K562 (cell line): ENCODE results near the gene PCF11. TPM values are rescaled to one million over a fixed set of nuclear protein-coding genes. Genes with fewer than 3 reads are reported as not detected.
A peak's percentile ranks its signal among the peaks of the same experiment; 100 is the strongest.

ENCODE experiments used
- ATAC-seq: fragments of 200-7000 bp; cut with Tn5 transposase; 3 replicates; pipeline ENCODE4 v1.9.1; 2020; ENCODE audit warnings: moderate library complexity
- BruUV-seq: library from RNA; stranded (reverse); fragments of 400-500 nt; replicated peaks from 2 replicates; lab custom pipeline; 2021; lab: Mats Ljungman, UMichigan
- CTCF ChIA-PET: fragments of 300-600 bp; formaldehyde crosslinking; extraction: SDS; loops from one replicate; lab custom pipeline; 2021; ENCODE audit warnings: low intra/inter-chr PET ratio; lab: Yijun Ruan, JAX
- POLR2A ChIA-PET: fragments of 300-600, 350-650 bp; sonication (Branson Sonifier 250); formaldehyde crosslinking; extraction: SDS; loops from one replicate; lab custom pipeline; 2021; ENCODE audit warnings: antibody characterized with exemption, inconsistent platforms; lab: Yijun Ruan, JAX
- DNase-seq, 4 experiments: peaks; one replicate each; pipeline versions ENCODE4 v3.0.0 to v3.0.0-alpha.2; 2011 to 2018; ENCODE audit warnings: low spot score in 3 of 4, mixed read lengths in 3 of 4; ENCODE audit errors: extremely low read depth in 1 of 4
- FAIRE-seq: peaks from 2 replicates; lab custom pipeline; 2011; peaks lifted over from hg19 to GRCh38; lab: Jason Lieb, UNC
- H2AFZ ChIP-seq: 2 replicates; pipeline ENCODE4 v1.6.0; 2011; ENCODE audit warnings: low read depth, low read length, control low read depth, inconsistent platforms
- H3K27ac ChIP-seq: fragments of 200-600 bp; 3 replicates; pipeline ENCODE4 v1.8.0; 2011; ENCODE audit warnings: low read depth, mild to moderate bottlenecking, control low read depth, inconsistent platforms, low read length, moderate library complexity, mixed read lengths; ENCODE audit errors: extremely low read depth
- H3K27me3 ChIP-seq, 2 experiments: fragments of 300-600 bp in 1 of 2; 2 replicates in 1 of 2; 3 replicates in 1 of 2; pipeline versions ENCODE4 v1.6.0 to v1.8.0; 2011; ENCODE audit warnings: inconsistent platforms in 2 of 2, low read length in 2 of 2, mild to moderate bottlenecking in 1 of 2, mixed read lengths in 1 of 2, moderate library complexity in 1 of 2; ENCODE audit not compliant: control insufficient read depth in 2 of 2, insufficient read depth in 2 of 2
- H3K36me3 ChIP-seq: fragments of 300-600 bp; 3 replicates; pipeline ENCODE4 v1.8.0; 2011; ENCODE audit warnings: mild to moderate bottlenecking, low read length, inconsistent platforms; ENCODE audit not compliant: control insufficient read depth, insufficient read depth
- H3K4me1 ChIP-seq, 2 experiments: fragments of 200-600 bp in 1 of 2; replicated peaks in 1 of 2; 2 replicates in 1 of 2; 3 replicates in 1 of 2; pipeline versions ENCODE4 v1.5.1 to v1.8.0; 2011; ENCODE audit warnings: inconsistent platforms in 2 of 2, low read length in 2 of 2, mild to moderate bottlenecking in 1 of 2, mixed read lengths in 1 of 2, moderate library complexity in 1 of 2; ENCODE audit not compliant: control insufficient read depth in 2 of 2, insufficient read depth in 2 of 2
- H3K4me2 ChIP-seq: 2 replicates; pipeline ENCODE4 v1.6.1; 2011; ENCODE audit warnings: low read length, control low read depth, inconsistent platforms, mixed read lengths; ENCODE audit not compliant: insufficient read depth
- H3K4me3 ChIP-seq: fragments of 200-600 bp; sonication (generic), shearing (Covaris generic); 2 replicates; pipeline ENCODE4 v1.5.1; 2016; ENCODE audit warnings: control low read depth, inconsistent platforms
- H3K79me2 ChIP-seq: fragments of 200-600 bp; 3 replicates; pipeline ENCODE4 v1.8.0; 2011; ENCODE audit warnings: low read length, inconsistent platforms; ENCODE audit not compliant: control insufficient read depth, insufficient read depth
- H3K9ac ChIP-seq, 2 experiments: 2 replicates each; pipeline versions ENCODE4 v1.6.0 to v1.6.1; 2011; ENCODE audit warnings: low read depth in 2 of 2, low read length in 2 of 2, control low read depth in 1 of 2, inconsistent platforms in 1 of 2, mild to moderate bottlenecking in 1 of 2, mixed read lengths in 1 of 2; ENCODE audit not compliant: insufficient read depth in 1 of 2
- H3K9me1 ChIP-seq: one replicate; pipeline ENCODE4 v1.6.0; 2011; ENCODE audit warnings: inconsistent platforms, mild to moderate bottlenecking, low read length, moderate library complexity; ENCODE audit not compliant: control insufficient read depth, insufficient read depth
- H3K9me3 ChIP-seq: replicated peaks from 2 replicates; pipeline ENCODE4 v1.5.1; 2011; ENCODE audit warnings: low read depth, low read length, inconsistent platforms; ENCODE audit not compliant: control insufficient read depth, insufficient read depth
- H4K20me1 ChIP-seq: replicated peaks from 2 replicates; pipeline ENCODE4 v1.6.1; 2011; ENCODE audit warnings: low read length, inconsistent platforms, mixed read lengths; ENCODE audit not compliant: control insufficient read depth, insufficient read depth
- CREB1 ChIP-seq, 2 experiments: sonication (generic) in 1 of 2; formaldehyde crosslinking in 1 of 2; IDR thresholded peaks; 2 replicates each; pipeline versions ENCODE4 v1.6.1 to v1.8.0; 2012 to 2022; ENCODE audit warnings: inconsistent platforms in 1 of 2, mild to moderate bottlenecking in 1 of 2, missing genetic modification reagents in 1 of 2, moderate library complexity in 1 of 2
- DNMT1 ChIP-seq: fragments of 450-650 bp; IDR thresholded peaks from 2 replicates; pipeline ENCODE4 v1.6.1; 2016; ENCODE audit warnings: antibody characterized with exemption, mild to moderate bottlenecking
- IRF2 ChIP-seq: sonication (generic); formaldehyde crosslinking; IDR thresholded peaks from 2 replicates; pipeline ENCODE4 v1.8.1; 2022; ENCODE audit warnings: mild to moderate bottlenecking, missing genetic modification reagents
- MCM5 ChIP-seq: fragments of 450-650 bp; IDR thresholded peaks from 2 replicates; pipeline ENCODE4 v1.6.1; 2016; ENCODE audit warnings: low read depth
- MXI1 ChIP-seq: IDR thresholded peaks from 2 replicates; pipeline ENCODE4 v1.6.1; 2011; ENCODE audit warnings: low read depth, mild to moderate bottlenecking, improper control_type of control experiment, low read length
- SNIP1 ChIP-seq: fragments of 450-650 bp; IDR thresholded peaks from 2 replicates; pipeline ENCODE4 v1.7.1; 2017; ENCODE audit warnings: low read depth, mild to moderate bottlenecking
- ZC3H8 ChIP-seq: fragments of 450-650 bp; IDR thresholded peaks from 2 replicates; pipeline ENCODE4 v1.6.1; 2017
- ZNF121 ChIP-seq: sonication (generic); formaldehyde crosslinking; conservative IDR thresholded peaks from 2 replicates; pipeline ENCODE4 v1.8.0; 2022; ENCODE audit warnings: missing genetic modification reagents
- ZNF212 ChIP-seq: fragments of 450-650 bp; formaldehyde crosslinking; IDR thresholded peaks from 2 replicates; pipeline ENCODE4 v1.4.0; 2020; ENCODE audit warnings: mild to moderate bottlenecking
- WGBS: fragments of 100-300 bp; shearing (Covaris generic); methylation state at CpG from one replicate; pipeline ENCODE4 v1.1.6; 2016; ENCODE audit warnings: low coverage, mixed read lengths; ENCODE audit not compliant: insufficient coverage; ENCODE audit errors: missing lambda C conversion rate; 5-methylcytosine and 5-hydroxymethylcytosine counted together
- in situ Hi-C: fragments of 300-500 bp; cut with MboI; formaldehyde crosslinking; loops from 4 replicates; pipeline ENCODE4 v1.15.0; 2018; ENCODE audit warnings: inconsistent platforms, mixed read lengths
- intact Hi-C: fragments of 100-400 bp; cut with micrococcal nuclease; formaldehyde crosslinking; loops from 2 replicates; pipeline ENCODE4 v1.14.2; 2022
- polyA plus RNA-seq, 8 experiments: library from polyadenylated mRNA; depleted of rRNA in 4 of 8; stranded (reverse) in 5 of 8; unstranded in 3 of 8; fragments of >200 nt; fragmentation: Nextera tagmentation in 2 of 8; fragmentation: Illumina TruSeq in 1 of 8; extraction: Ambion mirVana in 2 of 8; extraction: Trizol in 1 of 8; gene quantifications; 2 replicates each; pipeline versions ENCODE4 v1.2.1 to v1.2.3, GENCODE V29; 2011 to 2014; ENCODE audit warnings: inconsistent platforms in 1 of 8, missing spikeins in 1 of 8
- total RNA-seq, 7 experiments: library from RNA; depleted of rRNA in 6 of 7; stranded (reverse); fragments of >200 nt in 6 of 7; fragmentation: Illumina TruSeq in 2 of 7; extraction: Trizol in 2 of 7; gene quantifications; 2 replicates each; pipeline versions ENCODE4 v1.2.1 to v1.2.3, GENCODE V29; 2011 to 2021; ENCODE audit warnings: low replicate concordance in 1 of 7
- TF ChIP-seq, protein P1 (sequence below): sonication (generic); formaldehyde crosslinking; IDR thresholded peaks from 2 replicates; pipeline ENCODE4 v1.8.0; 2022; ENCODE audit warnings: missing genetic modification reagents, mild to moderate bottlenecking, borderline replicate concordance

Gene PCF11
- total and polyA plus RNA-seq, 9 of the 15 experiments (the other 6 are each of a cell fraction or from before 2014, with no cell fraction given) = 9.3 to 91.6 (median 54.4) TPM

DNA sequence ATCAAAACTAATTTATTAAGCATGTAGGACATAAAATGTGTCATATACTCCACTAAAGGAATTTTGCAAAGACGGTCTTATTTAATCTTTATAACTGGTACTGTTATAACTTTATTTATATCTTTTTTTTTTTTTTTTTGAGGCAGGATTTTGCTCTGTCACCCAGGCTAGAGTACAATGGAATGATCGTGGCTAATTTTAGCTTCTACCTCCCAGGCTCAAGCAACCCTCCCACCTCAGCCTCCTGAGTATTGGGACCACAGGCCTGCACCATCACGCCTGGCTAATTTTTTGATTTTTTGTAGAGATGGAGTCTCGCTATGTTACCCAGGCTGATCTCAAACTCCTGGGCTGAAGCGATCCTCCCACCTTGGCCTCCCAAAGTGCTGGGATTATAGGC, 31.4 kb upstream of the PCF11 start:
- intact Hi-C loops = no loop called here
- no peak for ATAC-seq
- H3K79me2 ChIP-seq = no peaks in the 10 kb centered on the region
- TF ChIP-seq ZNF212 = no peak
- no peak for TF ChIP-seq DNMT1
- TF ChIP-seq IRF2 (CRISPR knock-in tag) = no peak
- TF ChIP-seq ZC3H8 = no peak
- no peak for TF ChIP-seq SNIP1
- TF ChIP-seq, protein P1, sequence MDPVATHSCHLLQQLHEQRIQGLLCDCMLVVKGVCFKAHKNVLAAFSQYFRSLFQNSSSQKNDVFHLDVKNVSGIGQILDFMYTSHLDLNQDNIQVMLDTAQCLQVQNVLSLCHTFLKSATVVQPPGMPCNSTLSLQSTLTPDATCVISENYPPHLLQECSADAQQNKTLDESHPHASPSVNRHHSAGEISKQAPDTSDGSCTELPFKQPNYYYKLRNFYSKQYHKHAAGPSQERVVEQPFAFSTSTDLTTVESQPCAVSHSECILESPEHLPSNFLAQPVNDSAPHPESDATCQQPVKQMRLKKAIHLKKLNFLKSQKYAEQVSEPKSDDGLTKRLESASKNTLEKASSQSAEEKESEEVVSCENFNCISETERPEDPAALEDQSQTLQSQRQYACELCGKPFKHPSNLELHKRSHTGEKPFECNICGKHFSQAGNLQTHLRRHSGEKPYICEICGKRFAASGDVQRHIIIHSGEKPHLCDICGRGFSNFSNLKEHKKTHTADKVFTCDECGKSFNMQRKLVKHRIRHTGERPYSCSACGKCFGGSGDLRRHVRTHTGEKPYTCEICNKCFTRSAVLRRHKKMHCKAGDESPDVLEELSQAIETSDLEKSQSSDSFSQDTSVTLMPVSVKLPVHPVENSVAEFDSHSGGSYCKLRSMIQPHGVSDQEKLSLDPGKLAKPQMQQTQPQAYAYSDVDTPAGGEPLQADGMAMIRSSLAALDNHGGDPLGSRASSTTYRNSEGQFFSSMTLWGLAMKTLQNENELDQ (CRISPR knock-in tag) = no peak
- TF ChIP-seq CREB1 (IDR thresholded peaks at IDR 0.05) = no peak
- TF ChIP-seq CREB1 (CRISPR knock-in tag; IDR thresholded peaks at IDR 0.05) = no peak
- no peak for TF ChIP-seq ZNF121 (CRISPR knock-in tag)
- TF ChIP-seq MXI1 = no peak
- TF ChIP-seq MCM5 = no peak
- TF ChIP-seq, all 486 proteins: peak for 0
- no TSS peak for BruUV-seq
- in situ Hi-C loops = no loop called here
- no peaks in the 10 kb centered on the region for H3K27me3 ChIP-seq
- DNase-seq = no peak
- no peaks in the 10 kb centered on the region for H3K9me1 ChIP-seq
- no peaks in the 10 kb centered on the region for H4K20me1 ChIP-seq
- H3K36me3 ChIP-seq = no peaks in the 10 kb centered on the region
- H3K9me3 ChIP-seq = no peaks in the 10 kb centered on the region
- FAIRE-seq = peak; percentile 55
- no peak overlapping the region for H3K4me3 ChIP-seq
- CTCF ChIA-PET = no interaction called here
- POLR2A ChIA-PET = no interaction called here
- H3K9ac ChIP-seq = no peak overlapping the region
- H3K4me1 ChIP-seq = peaks cover 0 to 4% of the 10 kb centered on the region in 2 experiments; a peak in 1 of 5 replicates
- no peak overlapping the region for H3K4me2 ChIP-seq
- no peak overlapping the region for H2AFZ ChIP-seq
- H3K27ac ChIP-seq = no peak overlapping the region
- WGBS = 49% methylated on average over 5 of the region's 5 CpGs
